ES-I3 (cell line): ENCODE measurements around the gene PDE7B.

ENCODE experiments used
- H3K36me3 ChIP-seq: 2 replicates; pipeline ENCODE4 v1.6.1; 2013; ENCODE audit warnings: mild to moderate bottlenecking, low read length, control low read depth, moderate library complexity; ENCODE audit not compliant: insufficient read depth
- H3K4me1 ChIP-seq: 2 replicates; pipeline ENCODE4 v1.6.1; 2013; ENCODE audit warnings: mild to moderate bottlenecking, control low read depth, low read length; ENCODE audit not compliant: insufficient read depth
- H3K9ac ChIP-seq: 2 replicates; pipeline ENCODE4 v1.6.1; 2013; ENCODE audit warnings: low read depth, mild to moderate bottlenecking, low read length, moderate library complexity
- H3K9me3 ChIP-seq: 2 replicates; pipeline ENCODE4 v1.6.1; 2013; ENCODE audit warnings: mild to moderate bottlenecking, low read length, moderate library complexity; ENCODE audit not compliant: control insufficient read depth, insufficient read depth

The PDE7B gene

GRCh38 chr6:135983718-135984343 is 132.3 kb downstream of the PDE7B start:
- Histone ChIP-seq H3K36me3 (no peaks in the 10 kb centered on the region), H3K4me1 (no peaks in the 10 kb centered on the region), H3K9me3 (no peaks in the 10 kb centered on the region)

GRCh38 chr6:135985471-135985870 is 134.0 kb downstream of the PDE7B start:
- Histone ChIP-seq H3K36me3 (no peaks in the 10 kb centered on the region), H3K4me1 (no peaks in the 10 kb centered on the region), H3K9me3 (no peaks in the 10 kb centered on the region), H3K9ac (no peak overlapping the region)

More at GRCh38 chr6:135983718-135984343, 132.3 kb downstream of the PDE7B start:
- no peak overlapping the region for H3K9ac ChIP-seq

- Histone ChIP-seq H3K4me1 (no peaks in the 10 kb centered on the region), H3K36me3 (no peaks in the 10 kb centered on the region), H3K9me3 (no peaks in the 10 kb centered on the region), H3K9ac (no peak overlapping the region)
Observed at GRCh38 chr6:135987226-135987625, 135.7 kb downstream of the PDE7B start.

GRCh38 chr6:135990439-135990838 is 138.9 kb downstream of the PDE7B start:
- H3K9me3 ChIP-seq: no peaks in the 10 kb centered on the region
- no peaks in the 10 kb centered on the region for H3K36me3 ChIP-seq
- H3K9ac ChIP-seq: no peak overlapping the region
- H3K4me1 ChIP-seq: no peaks in the 10 kb centered on the region

GRCh38 chr6:135990855-135991464 is 139.5 kb downstream of the PDE7B start:
- Histone ChIP-seq H3K9ac (no peak overlapping the region), H3K4me1 (no peaks in the 10 kb centered on the region), H3K9me3 (no peaks in the 10 kb centered on the region), H3K36me3 (no peaks in the 10 kb centered on the region)

- Histone ChIP-seq H3K36me3 (no peaks in the 10 kb centered on the region), H3K4me1 (no peaks in the 10 kb centered on the region), H3K9me3 (no peaks in the 10 kb centered on the region), H3K9ac (no peak overlapping the region)
Observed at GRCh38 chr6:135992739-135993138, 141.2 kb downstream of the PDE7B start.

GRCh38 chr6:135993361-135993760 is 141.9 kb downstream of the PDE7B start:
- H3K36me3 ChIP-seq: no peaks in the 10 kb centered on the region
- H3K4me1 ChIP-seq: no peaks in the 10 kb centered on the region
- no peak overlapping the region for H3K9ac ChIP-seq
- no peaks in the 10 kb centered on the region for H3K9me3 ChIP-seq

- Histone ChIP-seq H3K9ac (no peak overlapping the region), H3K4me1 (no peaks in the 10 kb centered on the region), H3K36me3 (no peaks in the 10 kb centered on the region)
Observed at GRCh38 chr6:135994857-135995544, 143.5 kb downstream of the PDE7B start.

GRCh38 chr6:135995545-135995898 is 144.0 kb downstream of the PDE7B start:
- Histone ChIP-seq H3K36me3 (no peaks in the 10 kb centered on the region), H3K9ac (no peak overlapping the region), H3K4me1 (no peaks in the 10 kb centered on the region), H3K9me3 (no peaks in the 10 kb centered on the region)

More at GRCh38 chr6:135994857-135995544, 143.5 kb downstream of the PDE7B start:
- H3K9me3 ChIP-seq: no peaks in the 10 kb centered on the region

GRCh38 chr6:135996668-135997067 is 145.2 kb downstream of the PDE7B start:
- H3K9me3 ChIP-seq: no peaks in the 10 kb centered on the region
- H3K9ac ChIP-seq: no peak overlapping the region
- H3K36me3 ChIP-seq: no peaks in the 10 kb centered on the region

GRCh38 chr6:135999393-135999792 is 147.9 kb downstream of the PDE7B start:
- Histone ChIP-seq H3K9ac (no peak overlapping the region), H3K9me3 (no peaks in the 10 kb centered on the region), H3K4me1 (no peaks in the 10 kb centered on the region), H3K36me3 (no peaks in the 10 kb centered on the region)

More at GRCh38 chr6:135996668-135997067, 145.2 kb downstream of the PDE7B start:
- no peaks in the 10 kb centered on the region for H3K4me1 ChIP-seq

- 0 out of 2 replicates have a peak, but pooled peaks cover 4% of the 10 kb centered on the region for H3K4me1 ChIP-seq
- no peak overlapping the region for H3K9ac ChIP-seq
- no peaks in the 10 kb centered on the region for H3K9me3 ChIP-seq
- no peaks in the 10 kb centered on the region for H3K36me3 ChIP-seq
Observed at GRCh38 chr6:136007345-136007744, 155.8 kb downstream of the PDE7B start.

GRCh38 chr6:136011475-136011874 is 160.0 kb downstream of the PDE7B start:
- Histone ChIP-seq H3K4me1 (peaks cover 12% of the 10 kb centered on the region), H3K36me3 (no peaks in the 10 kb centered on the region), H3K9ac (no peak overlapping the region), H3K9me3 (no peaks in the 10 kb centered on the region)

- H3K36me3 ChIP-seq: no peaks in the 10 kb centered on the region
- H3K9me3 ChIP-seq: no peaks in the 10 kb centered on the region
- no peak overlapping the region for H3K9ac ChIP-seq
- peaks cover 13% of the 10 kb centered on the region for H3K4me1 ChIP-seq
Observed at GRCh38 chr6:136012198-136012887, 160.8 kb downstream of the PDE7B start.
